ENCODE data around the gene MDM4. TPM values are rescaled to one million over a fixed set of nuclear protein-coding genes. Genes with fewer than 3 reads are reported as not detected.

The MDM4 gene
- total RNA-seq, 1 donor from 2014 or later, result 154 TPM

- H3K27me3 Mint-ChIP-seq (ENCODE audit: low read depth), result no peaks in the 10 kb centered on the region
- no peak for TF ChIP-seq CTCF (IDR thresholded peaks at IDR 0.05; ENCODE audit: unreplicated experiment)
- no peaks in the 10 kb centered on the region for H3K36me3 Mint-ChIP-seq
- no peak overlapping the region for H3K4me3 Mint-ChIP-seq
- no peaks in the 10 kb centered on the region for H3K9me3 Mint-ChIP-seq
- H3K4me1 Mint-ChIP-seq, result peaks cover 21% of the 10 kb centered on the region
- no peak for DNase-seq (ENCODE audit: low spot score in 2 of 2, unreplicated experiment in 2 of 2)
- H3K27ac Mint-ChIP-seq, result no peak overlapping the region
Observed at GRCh38 chr1:204584699-204585372, 68.6 kb downstream of the MDM4 start.

- H3K9me3 Mint-ChIP-seq, result no peaks in the 10 kb centered on the region
- no peak for TF ChIP-seq CTCF (IDR thresholded peaks at IDR 0.05; ENCODE audit: unreplicated experiment)
- H3K27me3 Mint-ChIP-seq (ENCODE audit: low read depth), result no peaks in the 10 kb centered on the region
- H3K4me1 Mint-ChIP-seq, result peaks cover 23% of the 10 kb centered on the region
- no peak overlapping the region for H3K27ac Mint-ChIP-seq
- no peak overlapping the region for H3K4me3 Mint-ChIP-seq
- H3K36me3 Mint-ChIP-seq, result no peaks in the 10 kb centered on the region
- DNase-seq (ENCODE audit: low spot score in 2 of 2, unreplicated experiment in 2 of 2), result no peak
Observed at GRCh38 chr1:204587621-204588020, 71.4 kb downstream of the MDM4 start.

- DNase-seq (ENCODE audit: low spot score in 2 of 2, unreplicated experiment in 2 of 2), result no peak
- Mint-ChIP-seq H3K9me3 (no peaks in the 10 kb centered on the region), H3K27ac (no peak overlapping the region), H3K36me3 (no peaks in the 10 kb centered on the region), H3K4me3 (no peak overlapping the region), H3K4me1 (peaks cover 23% of the 10 kb centered on the region), H3K27me3 (ENCODE audit: low read depth) (no peaks in the 10 kb centered on the region)
- no peak for TF ChIP-seq CTCF (IDR thresholded peaks at IDR 0.05; ENCODE audit: unreplicated experiment)
Observed at GRCh38 chr1:204588826-204589225, 72.6 kb downstream of the MDM4 start.

- no peaks in the 10 kb centered on the region for H3K9me3 Mint-ChIP-seq
- H3K27me3 Mint-ChIP-seq (ENCODE audit: low read depth), result no peaks in the 10 kb centered on the region
- peaks cover 23% of the 10 kb centered on the region for H3K4me1 Mint-ChIP-seq
- H3K36me3 Mint-ChIP-seq, result no peaks in the 10 kb centered on the region
- no peak for DNase-seq (ENCODE audit: low spot score in 2 of 2, unreplicated experiment in 2 of 2)
- H3K4me3 Mint-ChIP-seq, result no peak overlapping the region
- TF ChIP-seq CTCF (IDR thresholded peaks at IDR 0.05; ENCODE audit: unreplicated experiment), result no peak
- H3K27ac Mint-ChIP-seq, result no peak overlapping the region
Observed at GRCh38 chr1:204589409-204590038, 73.3 kb downstream of the MDM4 start.

GRCh38 chr1:204591473-204592090, 75.4 kb downstream of the MDM4 start:
- Mint-ChIP-seq H3K36me3 (no peaks in the 10 kb centered on the region), H3K4me1 (peaks cover 23% of the 10 kb centered on the region), H3K27ac (no peak overlapping the region), H3K4me3 (no peak overlapping the region), H3K27me3 (ENCODE audit: low read depth) (no peaks in the 10 kb centered on the region), H3K9me3 (no peaks in the 10 kb centered on the region)
- no peak for DNase-seq (ENCODE audit: low spot score in 2 of 2, unreplicated experiment in 2 of 2)
- no peak for TF ChIP-seq CTCF (IDR thresholded peaks at IDR 0.05; ENCODE audit: unreplicated experiment)

Measured in mesothelial cell of epicardium (in vitro differentiated cells).